HG03103 (cell line): ENCODE results near the gene WFDC1.

Experiments
- ATAC-seq: cut with Tn5 transposase; IDR thresholded peaks from one replicate; pipeline ENCODE4 v1.9.1; 2021; ENCODE audit warnings: low read depth; ENCODE audit not compliant: unreplicated experiment

Gene WFDC1

GRCh38 chr16:84349862-84350684 is 55.4 kb downstream of the WFDC1 start:
- ATAC-seq = no peak

GRCh38 chr16:84350685-84351400 is 56.2 kb downstream of the WFDC1 start:
- no peak for ATAC-seq

GRCh38 chr16:84351630-84352029 is 57.0 kb downstream of the WFDC1 start:
- ATAC-seq = no peak

GRCh38 chr16:84354306-84354705 is 59.6 kb downstream of the WFDC1 start:
- ATAC-seq = no peak

- ATAC-seq = no peak
Observed at GRCh38 chr16:84355149-84355548, 60.5 kb downstream of the WFDC1 start.

GRCh38 chr16:84356176-84356575 is 61.5 kb downstream of the WFDC1 start:
- ATAC-seq = no peak

GRCh38 chr16:84356591-84357116 is 62.0 kb downstream of the WFDC1 start:
- ATAC-seq = no peak

- ATAC-seq = no peak
Observed at GRCh38 chr16:84357191-84357651, 62.5 kb downstream of the WFDC1 start.

- ATAC-seq = no peak
Observed at GRCh38 chr16:84358601-84359295, 64.1 kb downstream of the WFDC1 start.

GRCh38 chr16:84359326-84359725 is 64.6 kb downstream of the WFDC1 start:
- no peak for ATAC-seq

- ATAC-seq = no peak
Observed at GRCh38 chr16:84360170-84360569, 65.5 kb downstream of the WFDC1 start.

- ATAC-seq = no peak
Observed at GRCh38 chr16:84360748-84361147, 66.1 kb downstream of the WFDC1 start.

- no peak for ATAC-seq
Observed at GRCh38 chr16:84361546-84361945, 66.9 kb downstream of the WFDC1 start.

- ATAC-seq = no peak
Observed at GRCh38 chr16:84362471-84362941, 67.8 kb downstream of the WFDC1 start.

- ATAC-seq = no peak
Observed at GRCh38 chr16:84366208-84366607, 71.5 kb downstream of the WFDC1 start.

GRCh38 chr16:84367297-84367680 is 72.6 kb downstream of the WFDC1 start:
- ATAC-seq = no peak

- no peak for ATAC-seq
Observed at GRCh38 chr16:84367750-84368307, 73.2 kb downstream of the WFDC1 start.

- ATAC-seq = no peak
Observed at GRCh38 chr16:84368308-84368996, 73.8 kb downstream of the WFDC1 start, which contains the start of gene ATP2C2. ATP2C2 (plus strand) TSS chr16:84368538; CDS start chr16:84368616, 78 bp downstream.

GRCh38 chr16:84369105-84369504 is 74.4 kb downstream of the WFDC1 start:
- no peak for ATAC-seq
